Upper lobe of left lung (tissue), 4 donors: ENCODE measurements around the gene CTNNBL1.

Experiments
- CTCF ChIP-seq, 6 experiments: fragments of 450-650 bp in 4 of 6; fragments of 200-600 bp in 2 of 6; sonication (generic) in 2 of 6; IDR thresholded peaks; one replicate each; pipeline ENCODE4 v1.5.1; 2016 to 2019; ENCODE audit warnings: antibody characterized with exemption in 6 of 6
- POLR2A ChIP-seq, 4 donors: fragments of 450-650 bp; IDR thresholded peaks; one replicate each; pipeline ENCODE4 v1.5.1; 2016 to 2017; ENCODE audit warnings: antibody characterized with exemption in 4 of 4, mild to moderate bottlenecking in 2 of 4

GRCh38 chr20:37661519-37661918 is 32.3 kb upstream of the CTNNBL1 start:
- TF ChIP-seq CTCF (IDR thresholded peaks at IDR 0.05) (no peak), POLR2A (IDR thresholded peaks at IDR 0.05) (no peak)
